Measurements from ENCODE around the gene CST9L.

DNA sequence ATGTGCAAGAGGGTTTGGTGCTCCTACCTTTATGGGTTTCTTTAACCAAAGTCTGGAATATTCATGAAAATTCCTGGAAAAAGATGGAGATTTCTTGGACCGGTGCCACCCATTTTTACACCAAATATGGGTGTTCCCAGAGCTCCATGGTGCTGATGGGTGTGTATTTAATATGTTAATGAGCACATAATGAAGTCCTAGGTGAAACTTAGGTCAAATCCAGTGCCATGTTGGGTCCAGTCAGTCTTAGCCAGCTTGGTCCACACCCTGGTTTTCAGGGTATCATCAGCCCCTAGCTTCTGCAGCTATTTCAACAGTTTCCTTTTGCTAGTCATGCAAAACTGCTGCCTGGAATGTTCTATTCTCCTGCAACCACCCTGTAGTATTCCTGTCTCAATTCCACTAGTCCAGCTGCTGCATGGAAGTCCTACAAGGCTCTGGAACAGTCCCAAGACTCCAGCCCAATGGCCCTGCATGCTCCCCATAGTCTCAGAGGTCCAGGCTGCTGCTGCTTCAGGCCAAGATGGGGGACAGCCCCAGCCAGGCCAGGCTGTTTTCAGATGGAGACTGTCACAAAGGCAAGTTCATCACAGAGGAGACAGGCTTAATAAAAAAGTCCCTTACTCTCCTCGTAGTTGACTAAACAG, 31.8 kb downstream of the CST9L start:
- TF ChIP-seq, protein P1, sequence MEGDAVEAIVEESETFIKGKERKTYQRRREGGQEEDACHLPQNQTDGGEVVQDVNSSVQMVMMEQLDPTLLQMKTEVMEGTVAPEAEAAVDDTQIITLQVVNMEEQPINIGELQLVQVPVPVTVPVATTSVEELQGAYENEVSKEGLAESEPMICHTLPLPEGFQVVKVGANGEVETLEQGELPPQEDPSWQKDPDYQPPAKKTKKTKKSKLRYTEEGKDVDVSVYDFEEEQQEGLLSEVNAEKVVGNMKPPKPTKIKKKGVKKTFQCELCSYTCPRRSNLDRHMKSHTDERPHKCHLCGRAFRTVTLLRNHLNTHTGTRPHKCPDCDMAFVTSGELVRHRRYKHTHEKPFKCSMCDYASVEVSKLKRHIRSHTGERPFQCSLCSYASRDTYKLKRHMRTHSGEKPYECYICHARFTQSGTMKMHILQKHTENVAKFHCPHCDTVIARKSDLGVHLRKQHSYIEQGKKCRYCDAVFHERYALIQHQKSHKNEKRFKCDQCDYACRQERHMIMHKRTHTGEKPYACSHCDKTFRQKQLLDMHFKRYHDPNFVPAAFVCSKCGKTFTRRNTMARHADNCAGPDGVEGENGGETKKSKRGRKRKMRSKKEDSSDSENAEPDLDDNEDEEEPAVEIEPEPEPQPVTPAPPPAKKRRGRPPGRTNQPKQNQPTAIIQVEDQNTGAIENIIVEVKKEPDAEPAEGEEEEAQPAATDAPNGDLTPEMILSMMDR (conservative IDR thresholded peaks at IDR 0.05 in 1 of 2, IDR thresholded peaks at IDR 0.05 in 1 of 2; ENCODE audit: low read depth in 1 of 2, low read length in 2 of 2) = no peak
- TF ChIP-seq EZH2 (IDR thresholded peaks at IDR 0.05; ENCODE audit: low read length, missing control alignments) = no peak
